ENCODE results near the gene SURF1. TPM values are rescaled to one million over a fixed set of nuclear protein-coding genes. Genes with fewer than 3 reads are reported as not detected.

Gene SURF1
- total and polyA plus RNA-seq, 9 of the 15 experiments (the other 6 are each of a cell fraction or from before 2014, with no cell fraction given): 16.1 to 31.3 (median 20.9) TPM

DNA sequence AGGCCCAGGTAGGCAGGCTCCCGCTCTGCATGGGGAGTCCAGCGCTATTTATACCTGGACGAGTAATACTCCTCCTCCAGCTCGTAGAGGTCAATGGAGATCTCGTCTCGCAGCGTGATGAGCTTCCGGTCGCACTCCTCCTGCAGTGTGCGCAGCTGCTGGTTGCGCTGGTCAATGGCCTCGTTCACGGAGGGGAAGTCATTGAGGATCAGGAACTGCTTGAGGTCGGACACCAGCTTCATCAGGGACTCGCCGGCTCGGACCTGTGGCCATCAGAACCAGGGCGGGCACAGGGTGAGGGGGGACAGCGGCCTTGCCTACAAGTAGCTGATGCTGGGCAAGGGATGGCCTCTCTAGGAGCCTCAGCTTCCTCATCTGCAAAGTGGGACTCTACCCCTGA, 12.2 kb downstream of the SURF1 start:
- BruUV-seq (replicated peaks): no TSS peak
- in situ Hi-C loops (cut with MboI): no loop called here
- DNase-seq (ENCODE audit: extremely low read depth in 1 of 4, low spot score in 3 of 4): no peak
- ChIA-PET POLR2A (interaction anchor here (0.5 to 1.8 kb wide), 6 partner anchors 10 to 300 kb away, joined by 3 to 7 read pairs (median 4); no protein-coding TSS in a partner anchor), CTCF (ENCODE audit: low intra/inter-chr PET ratio) (no interaction called here)
- Histone ChIP-seq H3K27ac (ENCODE audit: extremely low read depth, low read depth, low read length) (no peak overlapping the region), H3K9me3 (replicated peaks; ENCODE audit: control insufficient read depth, insufficient read depth, low read depth, low read length) (no peaks in the 10 kb centered on the region), H3K9me1 (ENCODE audit: control insufficient read depth, insufficient read depth, low read length) (no peaks in the 10 kb centered on the region), H3K79me2 (ENCODE audit: control insufficient read depth, insufficient read depth, low read length) (peaks cover 37% of the 10 kb centered on the region), H3K4me3 (no peak overlapping the region), H3K36me3 (ENCODE audit: control insufficient read depth, insufficient read depth, low read length) (peaks cover 77% of the 10 kb centered on the region), H3K9ac (ENCODE audit: insufficient read depth in 1 of 2, low read depth in 2 of 2, low read length in 2 of 2) (peak overlapping the region in 1 of 2 experiments; percentile 69; a peak in 2 of 4 replicates), H3K4me1 (replicated peaks in 1 of 2; ENCODE audit: control insufficient read depth in 2 of 2, insufficient read depth in 2 of 2, low read length in 2 of 2) (peaks cover 9 to 40% of the 10 kb centered on the region in 2 experiments; a peak in 4 of 5 replicates), H3K4me2 (ENCODE audit: insufficient read depth, low read length) (no peak overlapping the region), H3K27me3 (ENCODE audit: control insufficient read depth in 2 of 2, insufficient read depth in 2 of 2, low read length in 2 of 2) (no peaks in the 10 kb centered on the region), H4K20me1 (replicated peaks; ENCODE audit: control insufficient read depth, insufficient read depth, low read length) (peaks cover 3% of the 10 kb centered on the region; the same call in 1 of the 2 replicates), H2AFZ (ENCODE audit: low read depth, low read length) (no peak overlapping the region)
- TF ChIP-seq POLR2G (IDR thresholded peaks at IDR 0.05; ENCODE audit: low read depth, low read length): 0 out of 2 replicates have a peak, but pooled peaks have one; percentile 33
- no peak for TF ChIP-seq ZNF124 (CRISPR knock-in tag; IDR thresholded peaks at IDR 0.05)
- peak; percentile 36; the same call in 1 of the 2 replicates for TF ChIP-seq RBFOX2 (IDR thresholded peaks at IDR 0.05; ENCODE audit: low read depth, low read length)
- intact Hi-C loops (cut with micrococcal nuclease): no loop called here
- FAIRE-seq: no peak
- WGBS (ENCODE audit: insufficient coverage, low coverage, missing lambda C conversion rate): 94% methylated on average over 11 of the region's 19 CpGs
- no peak for ATAC-seq

DNA sequence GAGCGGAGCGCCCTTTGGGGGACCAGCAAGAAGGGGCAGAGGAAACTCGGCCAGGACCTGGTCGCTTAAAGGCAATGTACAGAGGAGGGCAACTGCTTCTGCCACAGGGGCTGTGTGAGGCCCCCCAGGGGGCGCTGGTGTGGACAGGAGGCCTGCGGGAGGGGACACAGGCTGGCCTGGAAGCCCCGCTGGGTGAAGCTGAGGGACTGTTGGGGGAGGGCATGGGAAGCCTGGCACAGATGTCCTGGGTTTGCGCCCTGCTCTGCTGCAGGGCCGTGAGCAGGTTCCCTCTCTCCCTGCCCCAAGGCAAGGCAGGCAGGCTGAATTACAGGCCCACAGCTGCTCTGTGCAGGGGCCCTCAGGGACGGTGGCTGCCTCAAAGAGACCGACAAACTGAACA, 13.7 kb downstream of the SURF1 start:
- intact Hi-C loops (cut with micrococcal nuclease): no loop called here
- WGBS (ENCODE audit: insufficient coverage, low coverage, missing lambda C conversion rate): 82% methylated on average over 10 of the region's 11 CpGs

More for the DNA sequence above, 13.7 kb downstream of the SURF1 start:
- TF ChIP-seq, protein P1, sequence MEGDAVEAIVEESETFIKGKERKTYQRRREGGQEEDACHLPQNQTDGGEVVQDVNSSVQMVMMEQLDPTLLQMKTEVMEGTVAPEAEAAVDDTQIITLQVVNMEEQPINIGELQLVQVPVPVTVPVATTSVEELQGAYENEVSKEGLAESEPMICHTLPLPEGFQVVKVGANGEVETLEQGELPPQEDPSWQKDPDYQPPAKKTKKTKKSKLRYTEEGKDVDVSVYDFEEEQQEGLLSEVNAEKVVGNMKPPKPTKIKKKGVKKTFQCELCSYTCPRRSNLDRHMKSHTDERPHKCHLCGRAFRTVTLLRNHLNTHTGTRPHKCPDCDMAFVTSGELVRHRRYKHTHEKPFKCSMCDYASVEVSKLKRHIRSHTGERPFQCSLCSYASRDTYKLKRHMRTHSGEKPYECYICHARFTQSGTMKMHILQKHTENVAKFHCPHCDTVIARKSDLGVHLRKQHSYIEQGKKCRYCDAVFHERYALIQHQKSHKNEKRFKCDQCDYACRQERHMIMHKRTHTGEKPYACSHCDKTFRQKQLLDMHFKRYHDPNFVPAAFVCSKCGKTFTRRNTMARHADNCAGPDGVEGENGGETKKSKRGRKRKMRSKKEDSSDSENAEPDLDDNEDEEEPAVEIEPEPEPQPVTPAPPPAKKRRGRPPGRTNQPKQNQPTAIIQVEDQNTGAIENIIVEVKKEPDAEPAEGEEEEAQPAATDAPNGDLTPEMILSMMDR (IDR thresholded peaks at IDR 0.05 in 2 of 3, conservative IDR thresholded peaks at IDR 0.05 in 1 of 3; ENCODE audit: insufficient read depth in 2 of 3, low read depth in 1 of 3, low read length in 3 of 3): peak; percentile 37 to 50 (median 40); a peak in 4 of 6 replicates
- TF ChIP-seq POLR2A (conservative IDR thresholded peaks at IDR 0.05) (no peak), ATF7 (IDR thresholded peaks at IDR 0.05) (no peak), POLR2G (IDR thresholded peaks at IDR 0.05; ENCODE audit: low read depth, low read length) (peak; percentile 46; the same call in 1 of the 2 replicates), RBFOX2 (IDR thresholded peaks at IDR 0.05; ENCODE audit: low read depth, low read length) (0 out of 2 replicates have a peak, but pooled peaks have one; percentile 3), GTF2F1 (IDR thresholded peaks at IDR 0.05; ENCODE audit: low read depth, low read length) (no peak), DNMT1 (IDR thresholded peaks at IDR 0.05) (no peak), DIDO1 (tag; IDR thresholded peaks at IDR 0.05; ENCODE audit: low read depth) (no peak)
- TF ChIP-seq, protein P2, sequence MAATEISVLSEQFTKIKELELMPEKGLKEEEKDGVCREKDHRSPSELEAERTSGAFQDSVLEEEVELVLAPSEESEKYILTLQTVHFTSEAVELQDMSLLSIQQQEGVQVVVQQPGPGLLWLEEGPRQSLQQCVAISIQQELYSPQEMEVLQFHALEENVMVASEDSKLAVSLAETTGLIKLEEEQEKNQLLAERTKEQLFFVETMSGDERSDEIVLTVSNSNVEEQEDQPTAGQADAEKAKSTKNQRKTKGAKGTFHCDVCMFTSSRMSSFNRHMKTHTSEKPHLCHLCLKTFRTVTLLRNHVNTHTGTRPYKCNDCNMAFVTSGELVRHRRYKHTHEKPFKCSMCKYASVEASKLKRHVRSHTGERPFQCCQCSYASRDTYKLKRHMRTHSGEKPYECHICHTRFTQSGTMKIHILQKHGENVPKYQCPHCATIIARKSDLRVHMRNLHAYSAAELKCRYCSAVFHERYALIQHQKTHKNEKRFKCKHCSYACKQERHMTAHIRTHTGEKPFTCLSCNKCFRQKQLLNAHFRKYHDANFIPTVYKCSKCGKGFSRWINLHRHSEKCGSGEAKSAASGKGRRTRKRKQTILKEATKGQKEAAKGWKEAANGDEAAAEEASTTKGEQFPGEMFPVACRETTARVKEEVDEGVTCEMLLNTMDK (IDR thresholded peaks at IDR 0.05; ENCODE audit: borderline replicate concordance, insufficient read depth, low read depth, low read length, poor library complexity, severe bottlenecking): peak; percentile 81
- Histone ChIP-seq H3K27me3 (ENCODE audit: control insufficient read depth in 2 of 2, insufficient read depth in 2 of 2, low read length in 2 of 2) (no peaks in the 10 kb centered on the region), H3K9me1 (ENCODE audit: control insufficient read depth, insufficient read depth, low read length) (no peaks in the 10 kb centered on the region), H3K4me2 (ENCODE audit: insufficient read depth, low read length) (no peak overlapping the region), H4K20me1 (replicated peaks; ENCODE audit: control insufficient read depth, insufficient read depth, low read length) (peaks cover 2% of the 10 kb centered on the region; the same call in 1 of the 2 replicates), H3K36me3 (ENCODE audit: control insufficient read depth, insufficient read depth, low read length) (peaks cover 82% of the 10 kb centered on the region), H3K79me2 (ENCODE audit: control insufficient read depth, insufficient read depth, low read length) (peaks cover 23% of the 10 kb centered on the region), H3K4me3 (no peak overlapping the region), H2AFZ (ENCODE audit: low read depth, low read length) (no peak overlapping the region), H3K9me3 (replicated peaks; ENCODE audit: control insufficient read depth, insufficient read depth, low read depth, low read length) (no peaks in the 10 kb centered on the region), H3K27ac (ENCODE audit: extremely low read depth, low read depth, low read length) (no peak overlapping the region), H3K4me1 (replicated peaks in 1 of 2; ENCODE audit: control insufficient read depth in 2 of 2, insufficient read depth in 2 of 2, low read length in 2 of 2) (peaks cover 9 to 34% of the 10 kb centered on the region in 2 experiments; a peak in 4 of 5 replicates), H3K9ac (ENCODE audit: insufficient read depth in 1 of 2, low read depth in 2 of 2, low read length in 2 of 2) (peak overlapping the region in 1 of 2 experiments; percentile 61; a peak in 1 of 4 replicates)
- DNase-seq (ENCODE audit: extremely low read depth in 1 of 4, low spot score in 3 of 4) (no peak), FAIRE-seq (no peak), ATAC-seq (peak; percentile 36)
- ChIA-PET CTCF (ENCODE audit: low intra/inter-chr PET ratio) (no interaction called here), POLR2A (interaction anchor here (0.9 to 1.8 kb wide), 5 partner anchors 9 to 64 kb away, joined by 3 to 5 read pairs (median 5); no protein-coding TSS in a partner anchor)
- BruUV-seq (replicated peaks): no TSS peak
- in situ Hi-C loops (cut with MboI): no loop called here
